GM13977 (cell line): ENCODE data around the gene XKR8.

ENCODE experiments used
- DNase-seq: peaks from one replicate; pipeline ENCODE4 v3.0.0; 2012; ENCODE audit warnings: low spot score
- CTCF ChIP-seq: IDR thresholded peaks from 2 replicates; pipeline ENCODE4 v1.5.1; 2012; ENCODE audit warnings: mild to moderate bottlenecking, control low read depth; ENCODE audit not compliant: insufficient read depth; ENCODE audit errors: extremely low read depth, missing control alignments
- in situ Hi-C: fragments of 300-500 bp; cut with MboI; formaldehyde crosslinking; loops from one replicate; pipeline ENCODE4 v1.12.0; 2022; ENCODE audit warnings: low sequenced_read_pairs, low pct_unique_long_range_greater_than_20kb, mixed read lengths, inconsistent platforms; ENCODE audit not compliant: unreplicated experiment

The XKR8 gene

DNA sequence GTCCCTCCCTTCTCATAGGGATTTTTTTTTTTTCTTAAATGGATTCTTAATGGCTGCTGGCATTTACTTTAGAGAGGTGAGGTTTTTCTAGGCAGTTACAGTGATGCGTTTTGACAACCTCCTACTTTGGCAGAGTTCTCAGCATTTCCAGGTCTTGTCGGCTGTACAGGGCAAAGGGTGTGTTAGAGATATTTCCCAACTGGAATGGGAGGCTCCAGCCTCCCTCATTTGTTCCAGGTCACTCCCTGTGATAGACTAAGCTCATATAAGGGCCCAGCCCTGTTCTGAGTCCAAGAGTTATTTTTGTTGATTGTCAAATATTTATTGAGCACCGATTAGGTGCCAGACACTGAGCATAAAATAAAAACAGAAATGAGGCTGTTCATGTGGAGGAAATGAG lies 7.6 kb upstream of the XKR8 start:
- DNase-seq: no peak
- TF ChIP-seq CTCF: no peak
- in situ Hi-C loops: no loop called here

- in situ Hi-C loops: no loop called here
- no peak for DNase-seq
- TF ChIP-seq CTCF: no peak
Measured at GRCh38 chr1:27954186-27954585, 5.6 kb upstream of the XKR8 start.

GRCh38 chr1:27955076-27955475 lies 4.7 kb upstream of the XKR8 start:
- in situ Hi-C loops: no loop called here
- TF ChIP-seq CTCF: no peak
- DNase-seq: no peak

DNA sequence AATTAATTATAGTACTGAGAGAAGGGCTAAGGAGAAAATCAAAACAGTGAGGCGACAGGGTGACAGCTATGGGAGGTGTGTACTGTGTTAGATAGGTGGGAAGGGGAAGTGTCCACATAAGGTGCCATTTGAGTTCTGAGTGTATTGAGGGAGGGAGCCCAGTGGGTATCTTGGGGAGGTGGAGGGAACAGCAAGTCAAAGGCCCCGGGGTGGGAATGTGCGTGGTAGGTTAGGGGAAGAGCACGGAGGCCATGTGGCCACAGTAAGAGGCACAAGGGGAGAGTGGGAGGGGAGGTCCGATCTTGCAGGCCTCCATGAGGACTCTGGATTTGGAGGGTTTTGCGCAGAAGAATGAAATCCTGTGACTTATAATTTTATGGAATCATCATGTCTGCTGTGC lies 3.0 kb upstream of the XKR8 start:
- in situ Hi-C loops: no loop called here
- no peak for TF ChIP-seq CTCF
- DNase-seq: no peak

GRCh38 chr1:27957655-27958054 lies 2.1 kb upstream of the XKR8 start:
- in situ Hi-C loops: no loop called here
- no peak for DNase-seq
- TF ChIP-seq CTCF: no peak

DNA sequence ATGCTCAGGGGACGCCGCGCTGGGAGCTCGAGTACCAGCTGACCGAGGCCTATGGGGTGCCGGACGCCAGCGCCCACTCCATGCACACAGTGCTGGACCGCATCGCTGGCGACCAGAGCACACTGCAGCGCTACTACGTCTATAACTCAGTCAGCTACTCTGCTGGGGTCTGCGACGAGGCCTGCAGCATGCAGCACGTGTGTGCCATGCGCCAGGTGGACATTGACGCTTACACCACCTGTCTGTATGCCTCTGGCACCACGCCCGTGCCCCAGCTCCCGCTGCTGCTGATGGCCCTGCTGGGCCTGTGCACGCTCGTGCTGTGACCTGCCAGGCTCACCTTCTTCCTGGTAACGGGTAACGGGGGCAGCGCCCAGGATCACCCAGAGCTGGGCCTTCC lies 1.3 kb upstream of the XKR8 start:
- in situ Hi-C loops: no loop called here
- DNase-seq: no peak
- no peak for TF ChIP-seq CTCF

- DNase-seq: peak; percentile 37
- no peak for TF ChIP-seq CTCF
- in situ Hi-C loops: loop anchor here (10.0 kb wide), 1 partner anchor 96 kb away; no protein-coding TSS in a partner anchor
Measured at GRCh38 chr1:27960762-27961645, 1.2 kb downstream of the XKR8 start.
